Mesothelial cell of epicardium (in vitro differentiated cells): Measurements from ENCODE around the gene THEM4. TPM values are rescaled to one million over a fixed set of nuclear protein-coding genes. Genes with fewer than 3 reads are reported as not detected.

Experiments used
- DNase-seq, 2 experiments: peaks; one replicate each; pipeline ENCODE4 v3.0.0; 2021; ENCODE audit warnings: low spot score in 2 of 2; ENCODE audit not compliant: unreplicated experiment in 2 of 2
- H3K27ac Mint-ChIP-seq: 2 replicates; pipeline ENCODE4 v1.8.0; 2021; ENCODE audit warnings: mixed read lengths
- H3K27me3 Mint-ChIP-seq: 2 replicates; pipeline ENCODE4 v1.8.0; 2021; ENCODE audit warnings: low read depth, mixed read lengths
- H3K36me3 Mint-ChIP-seq: 2 replicates; pipeline ENCODE4 v1.8.0; 2021; ENCODE audit warnings: mixed read lengths
- H3K4me1 Mint-ChIP-seq: 2 replicates; pipeline ENCODE4 v1.8.0; 2021; ENCODE audit warnings: mixed read lengths
- H3K4me3 Mint-ChIP-seq: 2 replicates; pipeline ENCODE4 v1.8.0; 2021; ENCODE audit warnings: mild to moderate bottlenecking, moderate library complexity, mixed read lengths
- H3K9me3 Mint-ChIP-seq: 2 replicates; pipeline ENCODE4 v1.8.0; 2021; ENCODE audit warnings: mixed read lengths
- total RNA-seq: library from RNA; stranded (reverse); gene quantifications from 3 replicates; pipeline ENCODE4 v1.2.1, GENCODE V29; 2021
- TF ChIP-seq, protein P1 (sequence below): fragments of 200-600 bp; sonication (generic); IDR thresholded peaks from one replicate; pipeline ENCODE4 v1.5.0; 2021; ENCODE audit warnings: antibody characterized with exemption; ENCODE audit not compliant: unreplicated experiment

Gene THEM4
- total RNA-seq, 1 donor from 2014 or later = 24.3 TPM

DNA sequence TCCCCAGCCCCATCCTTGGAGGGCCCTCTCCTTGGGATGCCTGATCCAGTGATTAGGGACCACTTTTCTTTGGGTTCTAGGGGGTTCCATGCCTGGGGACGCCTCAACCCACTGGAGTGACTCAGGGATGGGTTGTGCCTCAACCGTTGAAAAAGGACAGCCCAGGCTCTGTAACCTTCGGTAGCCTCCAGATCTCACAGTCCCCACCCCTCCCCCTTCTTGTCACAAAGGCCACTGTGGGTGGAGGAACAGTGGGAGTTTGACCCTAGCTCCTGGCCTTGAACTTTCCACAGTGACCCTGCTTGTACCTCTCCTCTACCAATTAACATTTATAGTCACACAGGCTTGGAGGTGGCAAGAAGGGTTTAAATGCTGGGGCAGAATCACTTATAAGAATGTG lies 75.1 kb downstream of the THEM4 start:
- Mint-ChIP-seq H3K4me1 (peaks cover 22% of the 10 kb centered on the region), H3K36me3 (no peaks in the 10 kb centered on the region), H3K9me3 (no peaks in the 10 kb centered on the region), H3K27ac (no peak overlapping the region), H3K4me3 (no peak overlapping the region), H3K27me3 (peaks cover 29% of the 10 kb centered on the region)
- no peak for DNase-seq
- TF ChIP-seq, protein P1, sequence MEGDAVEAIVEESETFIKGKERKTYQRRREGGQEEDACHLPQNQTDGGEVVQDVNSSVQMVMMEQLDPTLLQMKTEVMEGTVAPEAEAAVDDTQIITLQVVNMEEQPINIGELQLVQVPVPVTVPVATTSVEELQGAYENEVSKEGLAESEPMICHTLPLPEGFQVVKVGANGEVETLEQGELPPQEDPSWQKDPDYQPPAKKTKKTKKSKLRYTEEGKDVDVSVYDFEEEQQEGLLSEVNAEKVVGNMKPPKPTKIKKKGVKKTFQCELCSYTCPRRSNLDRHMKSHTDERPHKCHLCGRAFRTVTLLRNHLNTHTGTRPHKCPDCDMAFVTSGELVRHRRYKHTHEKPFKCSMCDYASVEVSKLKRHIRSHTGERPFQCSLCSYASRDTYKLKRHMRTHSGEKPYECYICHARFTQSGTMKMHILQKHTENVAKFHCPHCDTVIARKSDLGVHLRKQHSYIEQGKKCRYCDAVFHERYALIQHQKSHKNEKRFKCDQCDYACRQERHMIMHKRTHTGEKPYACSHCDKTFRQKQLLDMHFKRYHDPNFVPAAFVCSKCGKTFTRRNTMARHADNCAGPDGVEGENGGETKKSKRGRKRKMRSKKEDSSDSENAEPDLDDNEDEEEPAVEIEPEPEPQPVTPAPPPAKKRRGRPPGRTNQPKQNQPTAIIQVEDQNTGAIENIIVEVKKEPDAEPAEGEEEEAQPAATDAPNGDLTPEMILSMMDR = no peak

DNA sequence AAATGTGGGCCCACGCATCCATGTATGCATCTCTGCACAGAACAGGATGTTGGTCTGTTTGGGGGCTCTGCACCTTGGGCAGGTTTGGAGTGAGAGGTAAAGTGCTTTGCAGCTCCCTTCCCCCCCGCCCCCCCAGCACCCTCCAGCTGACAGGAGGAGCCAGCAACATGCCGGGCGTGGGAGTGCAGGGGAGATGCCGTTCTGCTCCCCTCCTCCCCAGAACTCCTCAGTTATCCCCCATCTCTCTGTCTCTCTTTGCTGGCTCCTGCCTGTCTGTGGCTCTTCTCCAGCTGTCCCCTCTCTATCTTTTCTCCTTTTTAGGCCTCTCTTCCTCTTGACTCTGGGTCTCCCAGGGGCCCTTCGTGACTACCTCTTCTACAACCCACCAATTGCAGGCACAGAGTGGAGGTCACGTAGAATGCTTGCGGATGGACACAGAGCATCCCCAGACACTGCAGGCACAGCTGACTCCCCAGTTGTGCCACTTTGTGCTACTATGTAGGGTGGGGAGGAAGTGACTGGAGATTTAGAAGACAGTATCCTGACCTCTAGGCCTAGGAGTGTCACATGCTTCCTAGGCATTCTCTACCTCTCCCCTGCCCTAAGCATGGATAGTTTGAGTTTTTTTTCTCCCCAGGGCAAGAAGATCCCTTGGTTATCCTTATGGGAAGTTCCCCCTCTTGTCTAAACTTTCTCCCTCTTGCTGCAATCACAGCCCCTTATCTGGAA lies 76.0 kb downstream of the THEM4 start:
- Mint-ChIP-seq H3K27me3 (peaks cover 23% of the 10 kb centered on the region), H3K36me3 (no peaks in the 10 kb centered on the region), H3K27ac (no peak overlapping the region), H3K9me3 (no peaks in the 10 kb centered on the region), H3K4me1 (peaks cover 24% of the 10 kb centered on the region), H3K4me3 (no peak overlapping the region)
- TF ChIP-seq, protein P1 = no peak
- DNase-seq = no peak

DNA sequence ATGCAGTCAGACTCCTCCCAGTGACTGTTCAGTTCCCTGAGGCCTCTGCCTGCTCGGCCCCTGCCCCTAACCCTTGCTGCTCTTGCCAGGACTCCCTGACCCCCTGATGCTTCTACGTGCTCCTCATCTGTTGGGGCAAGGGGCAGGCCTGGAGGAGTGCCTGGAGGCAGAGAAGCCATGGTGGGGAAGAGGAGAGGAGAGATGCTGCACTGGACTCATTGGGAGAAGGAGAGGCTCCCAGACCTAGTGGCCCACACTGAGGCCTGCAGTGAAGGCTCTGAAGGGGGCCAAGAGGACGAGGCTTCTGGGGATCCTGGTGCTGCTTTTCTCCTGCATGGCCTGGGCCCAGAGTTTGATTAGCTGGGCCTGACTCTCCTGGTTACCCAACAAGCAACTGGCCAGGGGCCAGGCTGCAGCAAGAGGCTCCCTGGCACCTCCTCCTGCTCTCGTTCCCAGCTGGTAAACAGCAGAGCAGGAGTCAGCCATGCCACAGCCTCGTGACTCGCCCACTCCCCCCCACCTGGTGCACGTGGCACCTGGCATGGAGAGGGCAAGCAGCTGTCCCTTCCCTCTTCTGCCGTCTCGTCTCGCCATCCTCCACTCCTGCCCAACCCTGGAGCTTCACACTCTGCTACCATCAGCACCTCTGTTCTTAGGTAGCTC lies 76.9 kb downstream of the THEM4 start:
- TF ChIP-seq, protein P1 = no peak
- Mint-ChIP-seq H3K4me1 (peaks cover 20% of the 10 kb centered on the region), H3K9me3 (no peaks in the 10 kb centered on the region), H3K4me3 (no peak overlapping the region), H3K36me3 (no peaks in the 10 kb centered on the region), H3K27me3 (peaks cover 18% of the 10 kb centered on the region), H3K27ac (no peak overlapping the region)
- DNase-seq = no peak

DNA sequence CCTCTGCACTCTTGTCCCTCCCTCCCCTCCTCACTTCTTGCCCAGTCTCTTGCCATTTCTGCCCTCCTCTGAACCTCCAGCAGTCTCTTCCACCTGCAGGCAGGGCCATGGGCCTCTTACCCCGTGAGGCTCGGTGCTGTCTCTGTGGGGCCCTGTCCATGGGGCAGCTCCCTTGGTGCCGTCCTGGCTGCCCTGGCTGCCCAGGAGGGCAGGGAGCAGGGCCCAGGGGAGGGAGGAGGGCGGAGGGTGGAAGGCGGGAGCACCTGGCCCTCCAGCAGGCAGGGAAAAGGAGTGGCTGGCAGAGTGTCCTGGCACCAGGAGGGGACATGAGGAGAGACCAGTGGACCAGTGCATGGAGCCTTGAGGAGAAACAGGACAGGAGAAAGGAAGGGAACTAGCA lies 77.7 kb downstream of the THEM4 start, which contains the start of gene RORC:
Gene RORC, minus strand, starts transcription at position 198 of the 400 bp plus-strand sequence. Its CDS starts 38 bp downstream, at position 160.
- no peaks in the 10 kb centered on the region for H3K36me3 Mint-ChIP-seq
- no peak for DNase-seq
- H3K4me3 Mint-ChIP-seq = no peak within 1 kb of the TSS
- no peaks in the 10 kb centered on the region for H3K9me3 Mint-ChIP-seq
- TF ChIP-seq, protein P1 = no peak
- no peak within 1 kb of the TSS for H3K27ac Mint-ChIP-seq
- peaks cover 10% of the 10 kb centered on the region for H3K27me3 Mint-ChIP-seq
- H3K4me1 Mint-ChIP-seq = peaks cover 15% of the 10 kb centered on the region

DNA sequence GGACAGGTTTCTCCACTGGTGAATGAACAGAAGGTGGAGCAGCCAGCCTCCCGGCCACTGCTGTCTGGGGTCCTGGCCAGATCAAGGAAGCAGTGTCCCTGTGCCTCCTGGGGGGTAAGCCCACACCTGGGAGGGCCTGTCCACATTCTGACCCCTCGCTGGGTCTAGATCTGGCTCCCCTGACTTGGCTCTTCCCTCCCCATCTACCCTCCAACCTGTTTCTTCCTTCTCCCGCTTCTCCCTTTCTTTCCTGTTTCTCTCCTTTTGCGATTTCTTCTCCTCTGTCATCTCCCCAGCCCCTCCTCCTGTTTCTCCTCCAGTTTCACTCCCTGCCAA lies 78.1 kb downstream of the THEM4 start:
- H3K4me3 Mint-ChIP-seq = no peak overlapping the region
- H3K4me1 Mint-ChIP-seq = peaks cover 13% of the 10 kb centered on the region
- no peak overlapping the region for H3K27ac Mint-ChIP-seq
- no peaks in the 10 kb centered on the region for H3K9me3 Mint-ChIP-seq
- TF ChIP-seq, protein P1 = no peak
- DNase-seq = no peak
- peaks cover 9% of the 10 kb centered on the region for H3K27me3 Mint-ChIP-seq
- no peaks in the 10 kb centered on the region for H3K36me3 Mint-ChIP-seq
